NCI-H345 (cell line): ENCODE data around the gene RBP4.
A peak's percentile ranks its signal among the peaks of the same experiment; 100 is the strongest.

Experiments
- DNase-seq: peaks from one replicate; lab custom pipeline; 2025; lab: John Stamatoyannopoulos, UW

The RBP4 gene

DNA sequence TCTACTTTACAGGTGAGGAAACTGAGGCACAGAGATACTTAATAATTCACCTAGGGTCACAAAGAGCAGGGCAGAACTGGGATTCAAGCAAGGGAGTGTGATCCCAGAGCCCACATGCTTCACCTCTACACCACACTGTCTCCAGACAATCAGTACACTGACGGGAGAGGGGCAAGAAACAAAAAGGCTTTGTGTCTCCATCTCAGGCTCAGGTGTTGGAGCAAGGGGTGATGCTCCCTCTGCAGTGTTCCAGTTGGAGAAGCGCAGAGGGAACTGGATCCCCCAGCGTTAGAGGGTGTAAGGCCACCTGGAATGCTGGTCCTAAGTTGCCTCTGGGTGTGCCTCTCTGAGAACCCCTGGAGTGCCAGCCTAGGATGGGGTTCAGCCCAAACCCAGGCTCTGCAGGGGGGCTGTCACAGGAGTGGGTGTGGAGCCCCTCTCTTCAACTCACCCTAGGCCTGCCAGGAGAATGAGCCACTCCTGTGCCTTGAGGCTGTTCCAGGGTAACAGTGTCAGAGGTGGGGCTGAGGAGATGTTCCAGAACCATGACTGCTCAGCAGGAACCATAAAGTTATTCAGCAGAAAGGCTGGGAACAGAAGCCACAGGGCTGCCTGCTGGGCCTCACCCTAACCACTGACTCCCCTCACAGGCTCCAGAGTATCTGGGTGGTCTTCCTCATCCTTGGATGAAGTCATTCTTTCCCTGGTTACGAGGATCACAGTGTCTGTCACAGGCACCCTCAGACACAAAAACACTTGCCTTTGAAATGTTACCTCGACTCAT is 5.5 kb downstream of the RBP4 start:
- no peak for DNase-seq

DNA sequence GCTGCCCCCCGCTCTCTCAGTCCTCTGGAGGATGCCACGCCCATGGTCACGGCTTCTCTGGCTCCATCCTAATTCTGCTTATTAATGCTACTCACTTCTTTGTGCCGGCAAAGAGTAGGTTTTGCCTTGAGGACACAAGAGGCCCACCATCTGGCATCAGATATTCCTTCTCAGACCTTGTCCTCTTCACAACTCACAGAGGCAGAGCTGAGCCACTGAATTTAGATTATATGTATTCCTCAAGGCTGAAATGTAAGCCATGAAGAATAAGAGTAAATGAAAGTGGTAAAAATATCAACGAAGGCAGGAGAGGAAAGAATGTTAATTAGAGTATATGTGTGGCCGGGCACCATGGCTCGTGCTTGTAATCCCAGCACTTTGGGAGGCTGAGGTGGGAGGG is 6.5 kb downstream of the RBP4 start:
- no peak for DNase-seq

DNA sequence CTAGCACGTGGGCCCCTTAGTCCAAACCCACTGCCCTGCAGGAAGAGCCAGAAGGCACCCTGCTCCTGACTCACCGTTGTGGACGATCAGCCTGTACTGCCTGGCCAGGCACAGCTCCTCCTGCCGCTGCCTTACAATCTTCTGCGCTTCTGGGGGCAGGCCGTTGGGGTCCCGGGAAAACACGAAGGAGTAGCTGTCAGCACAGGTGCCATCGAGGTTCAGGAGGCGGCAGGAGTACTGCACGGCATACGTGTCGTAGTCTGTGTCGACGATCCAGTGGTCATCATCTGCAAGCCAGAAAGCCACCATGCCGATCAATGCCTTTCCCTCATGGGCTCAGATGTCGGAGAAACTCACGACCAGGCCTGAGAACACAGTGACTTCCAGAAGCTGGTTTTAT is 7.3 kb downstream of the RBP4 start:
- no peak for DNase-seq

DNA sequence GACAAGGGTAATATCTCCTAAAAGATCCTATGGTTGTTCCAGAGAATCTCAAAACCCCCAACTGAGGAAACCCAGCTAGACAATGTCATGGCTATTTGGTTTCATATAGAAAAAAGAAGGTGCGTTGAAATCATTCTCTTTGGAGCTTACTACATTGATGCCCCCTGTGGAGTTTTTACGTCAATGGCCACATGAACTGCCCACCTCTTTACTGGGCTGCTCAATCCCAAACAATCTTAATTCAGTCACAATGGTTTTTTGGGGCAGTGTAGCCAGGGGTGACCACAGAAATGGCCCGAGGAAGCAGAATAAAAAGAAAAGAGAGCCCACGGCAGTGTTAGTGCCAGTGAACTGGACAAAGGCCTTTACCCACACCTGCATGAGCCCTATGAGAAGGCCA is 7.8 kb downstream of the RBP4 start:
- DNase-seq, result no peak

DNA sequence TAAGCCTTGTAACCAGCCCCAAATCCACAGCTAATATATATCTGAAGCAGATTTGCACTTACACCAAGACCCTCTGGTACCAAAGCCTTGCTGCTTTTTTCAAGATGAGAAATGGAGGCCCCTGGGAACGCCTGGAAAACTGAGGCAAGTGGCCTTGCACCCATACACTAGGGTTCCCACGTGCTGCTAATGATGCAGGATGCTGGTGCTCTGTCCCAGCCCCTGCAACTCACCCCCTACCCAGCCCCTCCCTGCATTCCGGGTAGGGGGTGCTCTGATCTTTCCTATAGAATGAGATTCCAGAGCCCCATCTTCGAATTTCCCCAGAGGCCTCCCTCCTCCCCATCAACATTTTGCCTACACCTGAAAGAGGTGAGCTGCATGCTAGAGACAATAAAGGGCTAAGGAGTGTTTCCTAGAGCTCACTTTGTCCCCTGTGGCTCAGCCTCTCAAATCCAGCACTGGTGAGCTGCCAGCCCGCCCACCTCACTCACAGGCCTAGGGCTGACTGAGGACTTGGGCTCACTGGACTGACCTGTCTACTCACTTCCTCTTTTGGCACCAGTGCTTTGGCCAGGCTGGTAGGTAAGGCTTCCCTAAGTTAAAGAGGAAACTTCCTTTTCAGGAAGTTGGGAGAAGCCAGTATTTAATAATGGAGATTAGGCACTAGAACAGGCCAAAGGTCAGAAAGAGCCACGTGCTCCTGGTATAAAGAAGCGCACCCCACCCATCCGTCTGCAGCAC is 9.8 kb downstream of the RBP4 start:
- DNase-seq, result no peak

DNA sequence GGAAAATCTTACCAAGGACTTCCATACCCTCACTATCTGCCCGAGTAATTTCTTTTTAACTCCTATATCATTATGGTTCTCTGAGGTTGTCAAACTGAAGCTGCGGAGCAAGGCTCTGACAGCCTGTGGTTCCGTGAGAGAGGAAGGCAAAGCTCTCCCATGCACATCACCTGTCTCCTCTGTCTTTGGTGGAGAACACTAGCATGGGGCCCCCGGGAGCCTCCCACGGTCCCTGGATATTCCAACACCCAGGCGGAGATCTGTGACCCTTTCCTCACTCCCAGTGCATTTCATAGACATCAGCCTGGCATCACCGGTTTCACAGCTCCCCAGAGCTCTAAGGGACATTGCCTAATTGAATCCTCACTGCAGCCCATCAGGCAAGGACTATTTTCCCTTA is 10.4 kb downstream of the RBP4 start:
- DNase-seq, result no peak

DNA sequence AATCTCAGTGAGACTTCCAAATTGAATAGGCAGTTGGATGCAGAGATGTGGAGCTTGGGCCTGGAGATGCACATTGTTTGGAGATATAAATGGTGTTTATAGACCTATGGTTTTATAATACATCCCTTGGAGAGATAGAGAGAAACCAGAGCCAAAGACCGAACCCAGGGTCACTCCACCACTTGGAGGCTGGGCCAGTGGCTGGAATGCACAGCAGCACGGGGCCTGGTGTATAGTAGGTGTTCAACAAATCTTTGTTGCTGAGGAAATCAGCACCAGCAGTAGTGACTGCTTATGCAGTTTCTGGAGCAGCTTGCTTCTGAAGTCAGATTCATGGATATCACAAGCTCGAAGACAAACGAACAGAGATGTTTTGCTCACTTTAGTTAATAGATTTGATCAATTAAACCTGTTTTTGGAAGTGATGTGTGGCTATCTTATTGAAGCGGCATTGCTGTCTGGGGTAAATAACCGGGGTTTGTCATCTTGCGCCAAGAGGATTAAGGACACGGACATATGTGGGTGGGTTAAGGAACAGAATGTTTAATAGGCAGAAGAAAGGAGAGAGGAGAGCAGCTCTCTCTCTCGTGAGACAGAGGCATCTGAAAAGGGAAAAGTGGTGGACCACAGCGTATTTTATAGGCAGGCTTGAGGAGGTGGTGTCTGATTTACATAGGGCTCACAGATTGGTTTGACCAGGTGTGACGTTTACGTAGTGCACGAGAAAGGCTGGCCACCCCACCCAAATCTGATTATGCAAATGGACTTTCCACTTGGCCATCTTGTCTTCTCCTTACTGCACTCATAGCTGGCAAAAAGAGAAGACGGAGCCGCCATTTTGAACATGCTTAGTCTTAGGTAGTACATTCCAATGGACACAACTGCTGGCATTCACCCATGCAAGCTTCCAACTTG is 11.1 kb downstream of the RBP4 start:
- no peak for DNase-seq

DNA sequence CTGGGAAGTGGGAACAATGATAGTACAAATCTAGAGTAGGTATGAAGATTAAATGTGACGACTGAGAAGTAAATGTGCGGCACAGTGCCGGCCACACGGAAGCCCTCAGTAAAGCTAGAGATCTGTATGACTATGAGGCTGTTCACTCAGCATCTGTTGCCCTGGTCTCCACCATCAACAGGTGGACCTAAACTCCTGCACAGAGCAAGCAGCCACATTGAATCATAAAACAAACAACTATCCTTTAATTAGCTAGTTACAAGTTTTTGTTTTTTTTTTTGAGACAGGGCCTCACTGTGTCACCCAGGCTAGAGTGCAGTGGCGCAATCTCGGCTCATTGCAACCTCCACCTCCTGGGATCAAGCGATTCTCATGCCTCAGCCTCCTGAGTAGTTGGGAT is 16.6 kb downstream of the RBP4 start:
- no peak for DNase-seq

DNA sequence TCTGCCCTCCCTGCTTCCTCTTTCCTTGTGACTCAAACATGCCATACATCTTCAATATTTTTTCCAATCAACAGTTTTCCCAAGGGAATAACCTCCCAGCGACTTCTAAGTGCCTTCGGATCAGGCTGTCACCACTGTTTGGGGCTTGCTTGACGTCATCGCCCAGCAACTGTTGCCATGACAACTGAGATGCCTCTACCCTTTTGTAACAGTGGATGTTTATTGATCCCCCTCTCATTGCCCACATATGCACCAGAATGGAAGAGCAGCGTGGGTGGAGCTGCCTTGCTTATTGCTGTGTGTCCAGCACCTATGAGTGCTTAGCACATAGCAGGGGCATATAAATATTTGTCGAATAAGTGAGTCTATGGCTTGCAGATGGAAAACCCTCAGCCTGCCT is 20.2 kb downstream of the RBP4 start:
- DNase-seq, result peak; percentile 11

DNA sequence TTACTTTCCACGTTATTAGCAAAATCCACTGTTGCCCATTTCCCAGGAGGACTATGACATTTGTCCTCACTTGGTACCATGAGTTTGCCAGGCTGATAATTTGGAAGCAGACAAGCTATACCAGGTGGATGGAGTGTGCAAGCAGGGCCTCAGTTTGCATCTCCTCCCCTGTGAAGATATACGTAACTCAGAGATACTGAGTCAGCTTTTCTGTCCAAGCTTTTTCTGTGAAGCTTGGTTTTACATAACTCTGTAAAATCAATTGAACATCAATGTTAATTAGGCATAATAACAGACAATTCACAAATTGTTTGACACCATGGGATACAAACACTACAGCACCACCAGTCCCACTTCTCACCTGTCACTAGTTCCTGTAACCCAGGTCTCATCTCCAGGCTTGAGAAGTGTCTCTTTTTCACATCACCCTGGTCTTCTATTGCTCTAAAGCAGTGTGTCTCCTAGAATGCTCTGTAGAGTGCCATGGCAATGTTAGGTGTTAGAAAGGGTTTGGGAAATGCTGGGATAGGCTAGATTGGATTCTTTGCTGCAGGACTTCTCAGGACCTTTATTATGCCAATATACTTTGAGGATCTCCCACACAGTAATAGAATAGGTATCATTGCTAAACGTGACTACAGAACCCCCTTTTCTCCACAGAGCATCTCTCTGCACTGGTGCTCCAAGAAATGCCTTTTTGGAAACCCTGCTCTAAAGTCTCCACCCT is 20.9 kb downstream of the RBP4 start:
- no peak for DNase-seq

DNA sequence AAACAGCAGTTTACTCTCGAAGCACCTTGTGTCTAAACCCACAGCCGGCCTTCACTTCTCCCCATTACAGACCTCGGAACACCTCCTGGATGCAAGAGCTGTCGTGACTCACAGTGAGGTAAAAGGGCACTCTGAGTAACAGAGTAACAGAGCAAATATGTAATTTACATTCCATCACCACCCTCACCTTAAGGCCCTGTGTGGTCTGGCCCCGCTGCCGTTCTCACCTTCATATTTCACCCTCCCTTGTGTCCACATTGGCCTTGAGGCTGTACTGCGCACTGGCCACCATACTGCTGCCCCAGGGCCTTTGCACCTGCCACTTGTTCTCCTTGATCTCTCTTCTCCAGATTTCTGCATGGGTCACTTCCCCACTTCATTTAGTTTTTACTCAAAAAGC is 21.9 kb downstream of the RBP4 start:
- no peak for DNase-seq

DNA sequence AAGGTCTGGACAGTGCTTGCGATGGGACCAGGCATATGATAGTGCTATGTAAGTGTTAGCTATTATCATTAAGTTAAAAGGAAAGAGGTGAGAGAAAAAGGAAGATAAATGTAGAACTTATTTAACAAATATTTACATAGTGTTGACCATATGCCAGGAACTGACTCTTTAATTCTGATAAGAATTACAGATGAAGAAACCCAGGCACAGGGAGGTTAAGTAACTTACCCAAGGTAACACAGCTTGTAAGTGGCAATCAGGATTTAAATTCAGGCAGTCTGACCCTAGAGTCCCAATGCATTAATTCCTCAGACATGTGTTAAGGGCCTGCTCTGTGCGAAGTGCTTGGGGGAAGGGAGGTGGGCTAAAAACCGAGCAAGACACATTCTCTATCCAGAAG is 23.5 kb downstream of the RBP4 start:
- DNase-seq, result no peak

DNA sequence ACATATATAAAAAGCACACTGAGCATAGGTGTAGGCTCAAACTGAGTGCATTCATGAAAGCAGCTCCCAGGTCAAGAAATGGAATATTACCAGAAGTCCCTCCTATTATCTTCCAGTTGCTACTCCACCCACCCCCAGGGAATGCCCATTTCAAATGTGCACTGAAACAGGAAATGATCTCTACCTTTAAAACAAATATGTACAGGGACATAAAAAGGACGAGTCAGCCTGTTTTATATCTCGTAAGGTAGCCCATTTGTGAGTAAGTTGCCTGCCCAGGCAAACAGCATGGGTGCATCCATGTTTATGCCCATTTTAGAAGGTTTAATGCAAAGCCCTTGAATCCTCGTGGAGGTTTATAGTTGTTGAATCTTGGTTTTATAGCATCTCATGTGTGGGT is 24.1 kb downstream of the RBP4 start:
- no peak for DNase-seq

DNA sequence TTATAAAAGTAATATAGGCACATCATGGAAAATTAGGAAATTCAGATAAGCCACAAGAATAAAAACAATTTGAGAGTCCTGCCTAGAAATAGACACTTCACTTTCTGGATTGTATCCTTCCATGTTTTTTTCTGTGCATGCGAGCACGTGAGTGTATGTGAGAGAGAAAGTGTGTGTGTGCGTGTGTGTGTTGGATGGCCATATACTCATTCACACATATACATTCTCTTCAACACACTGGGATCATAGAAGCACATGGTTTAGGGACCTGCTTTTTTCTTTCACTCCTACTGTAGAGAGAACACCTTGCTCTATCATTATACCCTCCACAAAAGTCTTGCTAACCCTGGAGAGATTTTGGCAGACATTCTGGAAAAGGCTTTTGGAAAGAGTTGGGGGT is 27.1 kb downstream of the RBP4 start:
- DNase-seq, result no peak

DNA sequence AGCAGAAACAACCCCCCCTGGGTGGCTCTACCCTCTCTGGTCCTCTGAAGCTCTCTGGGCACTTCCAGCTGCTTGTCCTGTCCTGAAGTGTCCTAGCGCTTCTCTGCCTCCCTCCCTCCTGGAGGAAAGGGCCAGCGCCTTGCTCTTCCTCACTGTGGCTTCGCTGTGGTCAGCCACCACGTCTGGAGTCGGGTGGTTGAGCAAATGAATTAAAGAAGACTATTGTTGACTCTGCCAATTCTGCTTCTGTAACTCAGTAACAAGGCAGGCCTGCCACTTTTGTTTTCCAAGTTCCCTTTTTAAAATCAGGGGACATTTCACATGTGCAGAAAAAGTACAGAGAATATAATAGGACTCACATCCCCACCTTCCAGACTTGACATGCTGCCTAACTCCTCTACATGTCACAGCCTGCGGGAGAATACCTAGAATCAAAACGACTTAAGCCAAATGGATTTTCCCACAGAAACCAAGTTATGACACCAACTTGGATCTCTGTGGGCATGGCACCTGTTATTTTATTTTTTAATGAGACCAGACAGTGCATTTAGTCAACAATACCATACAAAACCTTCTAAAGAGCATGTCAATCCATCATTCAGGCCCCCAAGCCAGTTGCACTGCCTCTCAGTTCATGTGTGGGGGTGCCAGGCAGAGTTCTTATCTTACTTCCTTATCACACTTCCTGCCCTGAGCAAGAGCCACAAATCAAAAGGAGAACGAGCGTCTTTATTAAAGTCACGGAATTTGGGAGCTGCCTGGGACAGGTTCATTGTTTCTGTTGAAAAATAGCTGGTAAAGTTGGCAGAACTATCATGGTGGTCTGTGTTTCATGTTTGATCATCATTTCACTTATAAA is 27.8 kb downstream of the RBP4 start:
- DNase-seq, result no peak

DNA sequence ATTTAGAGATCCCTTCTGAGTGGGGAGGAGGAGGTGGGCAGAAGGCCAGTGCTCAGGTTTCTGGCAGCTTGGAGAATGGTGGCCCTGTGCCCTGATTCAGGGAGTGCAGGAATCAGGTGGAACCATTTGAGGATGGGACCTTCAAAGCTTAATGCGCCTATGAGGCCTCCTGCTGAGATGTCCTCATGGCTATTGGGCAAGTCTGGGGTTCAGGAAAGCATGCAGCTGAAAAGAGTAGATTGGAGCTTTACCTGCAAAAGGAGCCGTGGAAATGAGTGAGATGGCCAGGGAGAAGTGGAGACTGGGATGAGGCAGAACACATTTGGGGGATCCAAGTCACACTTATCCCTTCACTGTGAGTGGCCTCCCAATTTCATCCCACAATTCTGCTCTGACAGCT is 28.4 kb downstream of the RBP4 start:
- DNase-seq, result no peak

DNA sequence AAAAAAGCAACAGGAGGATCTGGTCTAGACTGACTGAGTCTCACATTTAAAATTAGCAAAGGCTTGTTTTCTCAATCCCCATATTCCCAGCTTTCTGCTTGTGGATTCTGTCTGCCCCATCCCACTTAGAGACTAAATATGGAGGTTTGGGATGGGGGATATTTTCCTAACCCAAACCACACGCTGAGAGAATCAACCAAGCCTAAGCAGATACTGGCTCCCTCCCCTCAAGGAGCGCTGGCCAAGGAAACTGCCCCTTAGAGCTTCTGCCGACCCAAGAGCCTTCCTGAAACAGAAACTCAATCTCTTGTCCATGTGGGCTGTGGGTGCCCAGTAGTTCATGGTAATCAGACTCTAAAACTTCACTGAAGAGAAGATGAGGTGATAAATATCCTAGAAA is 30.7 kb downstream of the RBP4 start:
- no peak for DNase-seq

DNA sequence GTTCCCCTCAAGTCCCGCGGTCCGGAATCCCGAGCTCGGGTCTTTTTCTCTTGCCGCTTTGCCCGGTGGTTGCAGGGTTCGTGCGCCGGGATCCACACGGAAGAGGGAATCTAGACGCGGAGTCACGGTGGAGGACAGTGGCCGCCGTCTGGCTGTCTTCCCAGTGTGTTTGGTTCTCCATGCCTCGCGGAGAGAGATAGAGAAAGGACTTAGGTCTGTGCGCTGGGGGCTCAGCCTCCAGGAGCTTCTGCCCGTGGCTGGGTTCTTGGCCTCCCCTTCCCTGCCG is 33.0 kb downstream of the RBP4 start:
- DNase-seq, result no peak

DNA sequence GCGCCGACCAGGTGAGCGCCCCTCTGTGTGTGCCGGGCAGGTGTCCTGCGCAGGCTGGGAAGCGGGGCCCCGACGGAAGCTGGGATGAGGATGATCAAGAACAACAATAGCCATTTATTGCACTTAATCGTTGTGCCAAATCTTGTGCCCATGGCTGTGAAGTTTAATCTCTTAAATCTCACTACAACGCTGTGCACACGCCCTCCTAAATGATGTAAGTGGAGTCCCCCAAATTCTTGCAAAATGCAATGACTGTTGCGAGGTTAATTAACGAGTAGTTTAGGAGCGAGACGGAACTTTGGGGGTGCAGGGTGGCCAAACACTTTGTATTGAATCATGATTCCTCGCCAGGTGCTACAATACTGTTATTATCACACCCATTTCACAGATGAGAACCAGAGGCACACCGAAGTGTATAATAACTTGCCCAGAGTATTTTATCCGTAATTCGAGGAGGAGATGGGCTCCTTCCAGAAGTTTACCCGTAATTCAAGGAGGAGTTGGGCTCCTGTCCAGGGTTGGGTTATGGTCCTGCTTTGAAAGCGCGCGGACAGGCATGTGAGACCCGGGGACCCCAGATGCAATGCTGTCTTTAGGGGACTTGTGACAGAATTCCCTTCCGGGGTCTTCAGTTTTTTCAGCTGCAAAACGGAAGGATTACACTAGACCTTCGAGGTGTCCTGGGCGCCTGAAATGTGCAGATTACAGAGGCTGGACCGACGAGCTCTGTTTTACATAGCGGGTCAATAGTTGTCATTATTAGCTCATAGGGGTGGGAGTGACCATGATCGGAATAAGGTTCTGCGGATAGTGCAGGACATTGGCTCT is 33.5 kb downstream of the RBP4 start:
- no peak for DNase-seq
